Type B pancreatic cell (in vitro differentiated cells): ENCODE measurements around the gene QPCTL. TPM values are rescaled to one million over a fixed set of nuclear protein-coding genes. Genes with fewer than 3 reads are reported as not detected.

Experiments
- DNase-seq: peaks from one replicate; pipeline ENCODE4 v3.0.0; 2021; ENCODE audit warnings: mixed read lengths; ENCODE audit not compliant: unreplicated experiment; ENCODE audit errors: extremely low spot score
- H3K27ac Mint-ChIP-seq: 2 replicates; pipeline ENCODE4 v1.8.0; 2021; ENCODE audit warnings: mild to moderate bottlenecking, mixed read lengths
- H3K27me3 Mint-ChIP-seq: 2 replicates; pipeline ENCODE4 v1.8.0; 2021; ENCODE audit warnings: mixed read lengths
- H3K36me3 Mint-ChIP-seq: 2 replicates; pipeline ENCODE4 v1.8.0; 2021; ENCODE audit warnings: mixed read lengths
- H3K4me1 Mint-ChIP-seq: one replicate; pipeline ENCODE4 v1.8.0; 2021; ENCODE audit warnings: mixed read lengths; ENCODE audit not compliant: unreplicated experiment
- H3K4me3 Mint-ChIP-seq: 2 replicates; pipeline ENCODE4 v1.8.0; 2021; ENCODE audit warnings: mild to moderate bottlenecking, mixed read lengths
- H3K9me3 Mint-ChIP-seq: 2 replicates; pipeline ENCODE4 v1.8.0; 2021; ENCODE audit warnings: mixed read lengths
- CTCF ChIP-seq: fragments of 200-600 bp; sonication (generic); conservative IDR thresholded peaks from 2 replicates; pipeline ENCODE4 v1.5.0; 2021; ENCODE audit warnings: antibody characterized with exemption, mild to moderate bottlenecking
- total RNA-seq: library from RNA; stranded (reverse); gene quantifications from 2 replicates; pipeline ENCODE4 v1.2.1, GENCODE V29; 2021; ENCODE audit warnings: low replicate concordance

The QPCTL gene
- total RNA-seq, 1 donor from 2014 or later, result 9.4 TPM

GRCh38 chr19:45645631-45646344 lies 46.7 kb upstream of the QPCTL start:
- Mint-ChIP-seq H3K4me3 (peak overlapping the region; percentile 82), H3K9me3 (peaks cover 7% of the 10 kb centered on the region), H3K4me1 (peaks cover 27% of the 10 kb centered on the region), H3K36me3 (peaks cover 5% of the 10 kb centered on the region), H3K27ac (peak overlapping the region; percentile 62), H3K27me3 (peaks cover 16% of the 10 kb centered on the region)
- no peak for TF ChIP-seq CTCF
- DNase-seq, result peak; percentile 81

- peak overlapping the region; percentile 62 for H3K27ac Mint-ChIP-seq
- DNase-seq, result no peak
- TF ChIP-seq CTCF, result no peak
Observed at GRCh38 chr19:45646345-45646698, 46.1 kb upstream of the QPCTL start.

GRCh38 chr19:45650722-45651121 lies 41.7 kb upstream of the QPCTL start:
- peaks cover 7% of the 10 kb centered on the region for H3K27me3 Mint-ChIP-seq
- H3K4me1 Mint-ChIP-seq, result peaks cover 7% of the 10 kb centered on the region
- no peaks in the 10 kb centered on the region for H3K9me3 Mint-ChIP-seq
- no peak for TF ChIP-seq CTCF
- H3K36me3 Mint-ChIP-seq, result no peaks in the 10 kb centered on the region
- no peak overlapping the region for H3K4me3 Mint-ChIP-seq
- no peak for DNase-seq
- H3K27ac Mint-ChIP-seq, result no peak overlapping the region

More at GRCh38 chr19:45646345-45646698, 46.1 kb upstream of the QPCTL start:
- no peaks in the 10 kb centered on the region for H3K36me3 Mint-ChIP-seq
- H3K4me3 Mint-ChIP-seq, result peak overlapping the region; percentile 82
- peaks cover 1% of the 10 kb centered on the region for H3K9me3 Mint-ChIP-seq
- peaks cover 16% of the 10 kb centered on the region for H3K27me3 Mint-ChIP-seq
- H3K4me1 Mint-ChIP-seq, result peaks cover 22% of the 10 kb centered on the region

GRCh38 chr19:45653634-45654033 lies 38.8 kb upstream of the QPCTL start:
- no peaks in the 10 kb centered on the region for H3K27me3 Mint-ChIP-seq
- no peaks in the 10 kb centered on the region for H3K9me3 Mint-ChIP-seq
- H3K27ac Mint-ChIP-seq, result peak overlapping the region; percentile 29
- no peak for TF ChIP-seq CTCF
- peaks cover 2% of the 10 kb centered on the region for H3K4me1 Mint-ChIP-seq
- H3K36me3 Mint-ChIP-seq, result no peaks in the 10 kb centered on the region
- no peak overlapping the region for H3K4me3 Mint-ChIP-seq
- DNase-seq, result no peak

GRCh38 chr19:45655073-45655472 lies 37.4 kb upstream of the QPCTL start:
- Mint-ChIP-seq H3K4me1 (peaks cover 11% of the 10 kb centered on the region), H3K27me3 (peaks cover 4% of the 10 kb centered on the region), H3K4me3 (no peak overlapping the region), H3K36me3 (no peaks in the 10 kb centered on the region), H3K9me3 (no peaks in the 10 kb centered on the region), H3K27ac (no peak overlapping the region)
- TF ChIP-seq CTCF, result no peak
- no peak for DNase-seq
